ENCODE data around the gene DUSP28.

The DUSP28 gene

DNA sequence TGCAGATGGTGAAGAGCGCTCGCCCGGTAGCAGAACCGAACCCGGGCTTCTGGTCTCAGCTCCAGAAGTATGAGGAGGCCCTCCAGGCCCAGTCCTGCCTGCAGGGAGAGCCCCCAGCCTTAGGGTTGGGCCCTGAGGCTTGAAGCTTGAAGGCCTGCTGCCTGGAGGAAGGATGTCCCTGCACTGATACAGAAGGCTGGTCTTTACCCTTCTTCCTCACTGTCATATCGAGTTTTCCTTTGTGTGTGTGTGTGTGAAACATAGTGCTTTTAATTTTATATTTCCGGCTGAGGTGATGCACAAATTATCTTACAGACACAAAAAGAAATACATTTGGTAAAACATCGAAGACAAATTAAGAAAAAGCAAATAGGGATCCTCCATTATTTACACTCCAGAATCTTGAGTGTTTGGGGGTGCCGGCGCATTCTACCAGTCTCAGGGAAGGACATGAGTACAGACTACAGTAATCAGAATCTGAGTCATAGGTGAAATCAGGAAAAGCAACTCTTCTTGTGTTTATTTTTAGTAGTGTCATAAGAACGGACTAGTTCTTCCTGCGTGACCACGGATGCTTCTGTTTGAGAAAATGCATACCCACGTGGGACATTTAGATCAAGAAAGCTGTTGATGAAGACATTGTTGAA, 1.3 kb downstream of the DUSP28 start:
- TF ChIP-seq EGR1 (IDR thresholded peaks at IDR 0.05) (no peak), CREB1 (IDR thresholded peaks at IDR 0.05; ENCODE audit: low read depth) (no peak), TEAD4 (IDR thresholded peaks at IDR 0.05) (no peak), RAD21 (IDR thresholded peaks at IDR 0.05; ENCODE audit: low read depth) (no peak), FOXM1 (IDR thresholded peaks at IDR 0.05; ENCODE audit: borderline replicate concordance, low read depth) (no peak), EP300 (IDR thresholded peaks at IDR 0.05; ENCODE audit: borderline replicate concordance) (no peak), NFIC (IDR thresholded peaks at IDR 0.05) (no peak), TAF1 (IDR thresholded peaks at IDR 0.05; ENCODE audit: low read depth) (no peak), ZBTB7A (IDR thresholded peaks at IDR 0.05; ENCODE audit: low read depth) (no peak), YY1 (IDR thresholded peaks at IDR 0.05; ENCODE audit: low read depth) (no peak)
- TF ChIP-seq, protein P1, sequence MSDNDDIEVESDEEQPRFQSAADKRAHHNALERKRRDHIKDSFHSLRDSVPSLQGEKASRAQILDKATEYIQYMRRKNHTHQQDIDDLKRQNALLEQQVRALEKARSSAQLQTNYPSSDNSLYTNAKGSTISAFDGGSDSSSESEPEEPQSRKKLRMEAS (IDR thresholded peaks at IDR 0.05): no peak
- TF ChIP-seq, protein P2, sequence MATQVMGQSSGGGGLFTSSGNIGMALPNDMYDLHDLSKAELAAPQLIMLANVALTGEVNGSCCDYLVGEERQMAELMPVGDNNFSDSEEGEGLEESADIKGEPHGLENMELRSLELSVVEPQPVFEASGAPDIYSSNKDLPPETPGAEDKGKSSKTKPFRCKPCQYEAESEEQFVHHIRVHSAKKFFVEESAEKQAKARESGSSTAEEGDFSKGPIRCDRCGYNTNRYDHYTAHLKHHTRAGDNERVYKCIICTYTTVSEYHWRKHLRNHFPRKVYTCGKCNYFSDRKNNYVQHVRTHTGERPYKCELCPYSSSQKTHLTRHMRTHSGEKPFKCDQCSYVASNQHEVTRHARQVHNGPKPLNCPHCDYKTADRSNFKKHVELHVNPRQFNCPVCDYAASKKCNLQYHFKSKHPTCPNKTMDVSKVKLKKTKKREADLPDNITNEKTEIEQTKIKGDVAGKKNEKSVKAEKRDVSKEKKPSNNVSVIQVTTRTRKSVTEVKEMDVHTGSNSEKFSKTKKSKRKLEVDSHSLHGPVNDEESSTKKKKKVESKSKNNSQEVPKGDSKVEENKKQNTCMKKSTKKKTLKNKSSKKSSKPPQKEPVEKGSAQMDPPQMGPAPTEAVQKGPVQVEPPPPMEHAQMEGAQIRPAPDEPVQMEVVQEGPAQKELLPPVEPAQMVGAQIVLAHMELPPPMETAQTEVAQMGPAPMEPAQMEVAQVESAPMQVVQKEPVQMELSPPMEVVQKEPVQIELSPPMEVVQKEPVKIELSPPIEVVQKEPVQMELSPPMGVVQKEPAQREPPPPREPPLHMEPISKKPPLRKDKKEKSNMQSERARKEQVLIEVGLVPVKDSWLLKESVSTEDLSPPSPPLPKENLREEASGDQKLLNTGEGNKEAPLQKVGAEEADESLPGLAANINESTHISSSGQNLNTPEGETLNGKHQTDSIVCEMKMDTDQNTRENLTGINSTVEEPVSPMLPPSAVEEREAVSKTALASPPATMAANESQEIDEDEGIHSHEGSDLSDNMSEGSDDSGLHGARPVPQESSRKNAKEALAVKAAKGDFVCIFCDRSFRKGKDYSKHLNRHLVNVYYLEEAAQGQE (IDR thresholded peaks at IDR 0.05; ENCODE audit: low read depth): no peak
- TF ChIP-seq, protein P3, sequence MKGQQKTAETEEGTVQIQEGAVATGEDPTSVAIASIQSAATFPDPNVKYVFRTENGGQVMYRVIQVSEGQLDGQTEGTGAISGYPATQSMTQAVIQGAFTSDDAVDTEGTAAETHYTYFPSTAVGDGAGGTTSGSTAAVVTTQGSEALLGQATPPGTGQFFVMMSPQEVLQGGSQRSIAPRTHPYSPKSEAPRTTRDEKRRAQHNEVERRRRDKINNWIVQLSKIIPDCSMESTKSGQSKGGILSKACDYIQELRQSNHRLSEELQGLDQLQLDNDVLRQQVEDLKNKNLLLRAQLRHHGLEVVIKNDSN (IDR thresholded peaks at IDR 0.05): no peak

DNA sequence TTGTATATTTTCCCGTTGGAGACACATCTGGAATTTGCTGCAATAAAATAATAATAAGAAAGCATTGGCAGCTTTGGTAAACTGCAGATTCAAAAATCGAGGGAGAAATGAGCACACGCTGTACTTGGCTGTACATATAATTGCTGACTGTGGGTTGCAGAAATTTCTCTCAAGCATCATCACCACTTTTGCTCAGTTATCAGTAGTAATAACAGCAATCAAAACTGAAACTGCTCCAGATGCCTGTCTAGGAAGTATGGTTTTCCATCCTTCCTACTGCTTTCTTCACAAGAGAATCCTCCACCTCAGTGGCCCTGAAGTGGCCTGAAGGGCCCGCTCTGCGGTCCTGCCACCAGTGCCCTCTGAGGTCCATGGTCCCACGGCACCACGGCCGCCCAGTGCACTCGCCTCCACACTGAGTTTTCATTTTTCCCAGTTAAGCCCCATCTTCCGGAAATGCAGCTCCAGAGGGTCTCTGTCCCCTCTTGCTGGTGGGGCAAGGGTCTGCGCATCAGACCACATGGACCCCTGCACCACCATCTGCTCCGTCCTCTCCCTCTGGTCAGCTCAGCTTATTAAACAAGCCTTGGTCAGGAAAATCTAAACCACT, 3.9 kb downstream of the DUSP28 start:
- no peak for TF ChIP-seq NFIC (IDR thresholded peaks at IDR 0.05)
- TF ChIP-seq TCF12 (IDR thresholded peaks at IDR 0.05; ENCODE audit: low read depth): no peak
- no peak for TF ChIP-seq YY1 (IDR thresholded peaks at IDR 0.05; ENCODE audit: low read depth)
- no peak for TF ChIP-seq RAD21 (IDR thresholded peaks at IDR 0.05; ENCODE audit: low read depth)
- no peak for TF ChIP-seq TAF1 (IDR thresholded peaks at IDR 0.05; ENCODE audit: low read depth)
- TF ChIP-seq TEAD4 (IDR thresholded peaks at IDR 0.05): no peak
- TF ChIP-seq, protein P2 (IDR thresholded peaks at IDR 0.05; ENCODE audit: low read depth): no peak
- TF ChIP-seq ZBTB7A (IDR thresholded peaks at IDR 0.05; ENCODE audit: low read depth): no peak
- TF ChIP-seq EP300 (IDR thresholded peaks at IDR 0.05; ENCODE audit: borderline replicate concordance): no peak
- TF ChIP-seq CREB1 (IDR thresholded peaks at IDR 0.05; ENCODE audit: low read depth): no peak
- TF ChIP-seq FOXM1 (IDR thresholded peaks at IDR 0.05; ENCODE audit: borderline replicate concordance, low read depth): no peak
- TF ChIP-seq CEBPB (IDR thresholded peaks at IDR 0.05): no peak
- TF ChIP-seq, protein P1 (IDR thresholded peaks at IDR 0.05): no peak

DNA sequence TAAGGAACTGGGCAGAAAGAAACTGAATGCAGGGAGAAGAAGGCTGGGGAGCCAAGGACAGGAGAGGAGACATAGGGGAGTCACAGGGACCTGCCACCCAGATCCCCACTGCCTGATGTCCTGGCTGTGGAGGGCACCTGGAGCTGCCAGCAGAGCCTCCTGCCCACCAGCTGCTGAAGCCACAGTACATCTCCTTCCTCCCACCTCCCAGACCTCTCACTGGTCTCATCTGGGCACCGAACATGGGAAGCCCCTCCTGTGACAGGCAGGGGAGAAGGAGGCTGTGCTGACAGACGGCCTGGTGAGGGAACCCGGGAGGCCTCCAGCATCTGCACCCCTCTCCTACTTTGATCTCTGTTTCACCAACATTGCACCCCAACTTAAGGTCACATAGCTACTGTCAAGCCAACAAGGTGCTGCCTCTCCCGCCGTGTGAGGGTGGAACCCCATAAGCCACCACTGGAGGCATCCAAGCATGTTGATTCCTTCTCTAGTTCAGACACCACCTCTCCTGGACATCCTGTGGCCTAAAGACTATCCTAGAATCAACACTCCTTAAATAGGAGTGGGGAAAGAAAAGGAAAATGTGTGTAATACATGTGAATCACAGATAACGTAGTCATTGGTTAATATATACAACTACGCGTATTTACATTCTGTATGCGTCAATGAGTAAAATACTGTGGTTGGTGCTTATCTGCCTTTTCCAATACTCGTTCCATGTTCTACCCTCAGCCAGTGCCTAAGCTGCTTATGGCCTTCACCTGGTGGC, 4.6 kb downstream of the DUSP28 start:
- TF ChIP-seq, protein P3 (IDR thresholded peaks at IDR 0.05): no peak
- TF ChIP-seq CEBPB (IDR thresholded peaks at IDR 0.05) (no peak), YY1 (IDR thresholded peaks at IDR 0.05; ENCODE audit: low read depth) (no peak), ZBTB7A (IDR thresholded peaks at IDR 0.05; ENCODE audit: low read depth) (no peak), CREB1 (IDR thresholded peaks at IDR 0.05; ENCODE audit: low read depth) (no peak), NFIC (IDR thresholded peaks at IDR 0.05) (no peak)
- TF ChIP-seq, protein P2 (IDR thresholded peaks at IDR 0.05; ENCODE audit: low read depth): no peak
